GDM1 (cell line): ENCODE measurements around the gene CUTA.
A peak's percentile ranks its signal among the peaks of the same experiment; 100 is the strongest.

ENCODE experiments used
- DNase-seq: peaks from one replicate; lab custom pipeline; 2025; lab: John Stamatoyannopoulos, UW

Gene CUTA

GRCh38 chr6:33423777-33424176 is 5.9 kb upstream of the CUTA start:
- no peak for DNase-seq

- no peak for DNase-seq
Measured at GRCh38 chr6:33421344-33421643, 3.4 kb upstream of the CUTA start.

GRCh38 chr6:33420491-33421343 is 2.8 kb upstream of the CUTA start:
- DNase-seq = no peak

GRCh38 chr6:33419580-33420490 is 1.9 kb upstream of the CUTA start, which contains the start of gene SYNGAP1:
Gene SYNGAP1, plus strand, starts transcription at chr6:33420065. Its CDS starts 200 bp downstream, at chr6:33420265.
- DNase-seq = no peak

- DNase-seq = no peak
Measured at GRCh38 chr6:33418690-33419291, 884 bp upstream of the CUTA start.

GRCh38 chr6:33417128-33417902 is 592 bp downstream of the CUTA start:
- DNase-seq = no peak

GRCh38 chr6:33416386-33417127 is 1.4 kb downstream of the CUTA start:
- no peak for DNase-seq

- DNase-seq = no peak
Measured at GRCh38 chr6:33415831-33416230, 2.1 kb downstream of the CUTA start.

- no peak for DNase-seq
Measured at GRCh38 chr6:33414592-33415271, 3.2 kb downstream of the CUTA start.

GRCh38 chr6:33413241-33414120 is 4.4 kb downstream of the CUTA start:
- no peak for DNase-seq

- DNase-seq = no peak
Measured at GRCh38 chr6:33412140-33413009, 5.5 kb downstream of the CUTA start.

- DNase-seq = no peak
Measured at GRCh38 chr6:33411632-33412005, 6.3 kb downstream of the CUTA start.

- DNase-seq = no peak
Measured at GRCh38 chr6:33410711-33411631, 6.9 kb downstream of the CUTA start, which contains the start of gene PHF1. Gene PHF1, plus strand, starts transcription at chr6:33411014. Its CDS starts 1,250 bp downstream, at chr6:33412264.

GRCh38 chr6:33410050-33410710 is 7.7 kb downstream of the CUTA start:
- peak; percentile 99 for DNase-seq

GRCh38 chr6:33407132-33407718 is 10.7 kb downstream of the CUTA start:
- DNase-seq = no peak

- no peak for DNase-seq
Measured at GRCh38 chr6:33406126-33406525, 11.8 kb downstream of the CUTA start.
